CD4-positive, alpha-beta T cell treated with Interleukin-4 for 1 hour (primary cell): ENCODE measurements around the gene NUAK1.
"Not testable (repeated sequence)": the region's sequence is repeated elsewhere in the genome, so short reads cannot be mapped to it uniquely, and the experiment has no call there.

Source experiments
- DNase-seq, 2 donors: peaks; one replicate each; pipeline ENCODE4 v3.0.0-alpha.2; 2020 to 2022

NUAK1 gene

GRCh38 chr12:106145539-106146447, 7.0 kb upstream of the NUAK1 start:
- DNase-seq = no peak

GRCh38 chr12:106144847-106145246, 6.1 kb upstream of the NUAK1 start:
- no peak for DNase-seq

GRCh38 chr12:106142591-106143261, 4.0 kb upstream of the NUAK1 start:
- no peak for DNase-seq

GRCh38 chr12:106141920-106142319, 3.2 kb upstream of the NUAK1 start:
- not testable (repeated sequence) for DNase-seq

- no peak for DNase-seq
Observed at GRCh38 chr12:106141452-106141851, 2.7 kb upstream of the NUAK1 start.

- no peak for DNase-seq
Observed at GRCh38 chr12:106141003-106141402, 2.2 kb upstream of the NUAK1 start.

GRCh38 chr12:106140223-106140986, 1.7 kb upstream of the NUAK1 start:
- DNase-seq = no peak

- no peak for DNase-seq
Observed at GRCh38 chr12:106139422-106140171, 843 bp upstream of the NUAK1 start.

GRCh38 chr12:106138357-106138632, 459 bp downstream of the NUAK1 start:
- DNase-seq = no peak

GRCh38 chr12:106137530-106138356, 1.0 kb downstream of the NUAK1 start:
- DNase-seq = no peak

- peak; percentile 57 for DNase-seq
Observed at GRCh38 chr12:106136263-106136662, 2.5 kb downstream of the NUAK1 start.

GRCh38 chr12:106135781-106136180, 3.0 kb downstream of the NUAK1 start:
- no peak for DNase-seq

- DNase-seq = no peak
Observed at GRCh38 chr12:106135075-106135474, 3.7 kb downstream of the NUAK1 start.

GRCh38 chr12:106134294-106134949, 4.3 kb downstream of the NUAK1 start:
- DNase-seq = no peak

- no peak for DNase-seq
Observed at GRCh38 chr12:106133136-106134087, 5.3 kb downstream of the NUAK1 start.

- DNase-seq = no peak
Observed at GRCh38 chr12:106132175-106133135, 6.3 kb downstream of the NUAK1 start.

GRCh38 chr12:106131676-106132075, 7.1 kb downstream of the NUAK1 start:
- no peak for DNase-seq

- DNase-seq = no peak
Observed at GRCh38 chr12:106130474-106131113, 8.2 kb downstream of the NUAK1 start.
